Muscle of arm (tissue), 12 donors: Measurements from ENCODE around the gene PRKG1. TPM values are rescaled to one million over a fixed set of nuclear protein-coding genes. Genes with fewer than 3 reads are reported as not detected.
"Not testable (repeated sequence)": the region's sequence is repeated elsewhere in the genome, so short reads cannot be mapped to it uniquely, and the experiment has no call there.

Source experiments
- DNase-seq: peaks from one replicate; pipeline ENCODE4 v3.0.0-alpha.2; 2013
- polyA plus RNA-seq, 12 donors: library from polyadenylated mRNA; unstranded; fragments of 120-200 nt; gene quantifications; one replicate each; pipeline ENCODE4 v1.2.1, GENCODE V29; 2013; ENCODE audit not compliant: insufficient read length in 12 of 12

The PRKG1 gene
- polyA plus RNA-seq, 12 donors = 26.8 to 335 (median 50.4) TPM

DNA sequence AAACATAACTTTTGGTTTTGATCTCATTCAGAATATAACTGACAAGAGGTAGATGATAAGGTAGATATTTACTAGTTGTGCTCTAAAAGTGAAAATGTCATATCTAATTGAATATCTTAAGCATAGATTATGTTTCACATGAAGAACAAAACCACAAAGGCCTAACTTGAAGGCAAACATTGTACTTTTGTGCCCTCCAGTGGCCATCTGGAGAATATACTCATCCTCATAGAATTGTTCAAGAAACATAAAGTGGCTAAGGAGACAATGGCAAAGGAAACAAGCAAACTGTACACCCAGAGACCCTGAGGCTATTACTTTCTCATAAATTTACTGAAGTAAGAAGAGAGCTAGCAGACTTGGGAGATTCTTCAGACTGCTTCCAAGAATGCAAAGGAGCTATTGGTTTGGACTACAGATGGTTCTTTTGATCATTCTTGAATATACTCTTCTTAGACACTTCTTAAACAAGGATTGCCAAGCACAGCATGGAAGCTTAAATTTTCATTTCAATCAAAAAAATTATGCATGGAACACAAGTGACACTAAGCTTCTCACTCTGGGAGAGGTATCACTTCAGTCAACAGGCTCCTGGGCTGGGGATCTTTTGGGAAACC, 1141.6 kb downstream of the PRKG1 start:
- DNase-seq = peak; percentile 79

- DNase-seq = peak; percentile 38
Measured at GRCh38 chr10:52216852-52217251, 1142.6 kb downstream of the PRKG1 start.

DNA sequence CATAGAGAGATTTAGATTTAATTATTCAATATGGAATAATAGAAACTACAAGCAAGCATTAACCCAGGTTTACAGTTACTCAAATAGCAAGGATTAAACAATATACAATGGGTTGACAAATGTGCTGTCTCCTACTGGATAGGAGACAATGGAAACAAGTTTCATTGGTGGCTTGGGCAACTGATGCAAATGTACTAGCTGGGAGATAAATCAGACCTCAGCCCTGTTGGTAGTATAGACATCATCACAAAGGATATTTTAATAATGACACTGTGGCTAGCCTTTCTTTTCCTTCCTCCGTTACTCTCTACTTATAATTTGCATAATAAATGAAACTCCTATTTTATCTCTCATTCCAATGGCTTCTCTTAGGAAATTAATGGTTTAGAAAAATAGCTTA, 1143.2 kb downstream of the PRKG1 start:
- no peak for DNase-seq

- DNase-seq = no peak
Measured at GRCh38 chr10:52220947-52221346, 1146.7 kb downstream of the PRKG1 start.

- no peak for DNase-seq
Measured at GRCh38 chr10:52221923-52222322, 1147.6 kb downstream of the PRKG1 start.

- DNase-seq = no peak
Measured at GRCh38 chr10:52226197-52226847, 1152.0 kb downstream of the PRKG1 start.

DNA sequence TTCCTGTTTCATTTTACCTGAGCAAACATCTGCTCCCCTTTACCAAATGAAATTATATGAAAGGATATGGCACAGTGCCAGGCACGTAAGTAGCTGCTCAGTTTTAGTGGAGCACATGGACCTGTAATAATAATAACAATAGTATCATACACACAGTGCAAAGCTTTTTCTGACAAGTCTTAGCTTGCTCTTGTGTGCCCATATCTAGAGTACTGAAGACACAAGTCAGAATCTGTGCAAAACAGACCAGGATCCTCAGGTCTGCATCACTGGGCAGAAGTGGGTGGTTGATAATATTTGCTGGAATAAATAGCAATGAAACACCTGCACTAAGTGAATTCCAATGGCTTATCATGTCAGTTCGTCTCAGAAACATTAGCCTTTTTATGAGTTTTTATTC, 1154.3 kb downstream of the PRKG1 start:
- no peak for DNase-seq

GRCh38 chr10:52229291-52229931, 1155.1 kb downstream of the PRKG1 start:
- DNase-seq = no peak

DNA sequence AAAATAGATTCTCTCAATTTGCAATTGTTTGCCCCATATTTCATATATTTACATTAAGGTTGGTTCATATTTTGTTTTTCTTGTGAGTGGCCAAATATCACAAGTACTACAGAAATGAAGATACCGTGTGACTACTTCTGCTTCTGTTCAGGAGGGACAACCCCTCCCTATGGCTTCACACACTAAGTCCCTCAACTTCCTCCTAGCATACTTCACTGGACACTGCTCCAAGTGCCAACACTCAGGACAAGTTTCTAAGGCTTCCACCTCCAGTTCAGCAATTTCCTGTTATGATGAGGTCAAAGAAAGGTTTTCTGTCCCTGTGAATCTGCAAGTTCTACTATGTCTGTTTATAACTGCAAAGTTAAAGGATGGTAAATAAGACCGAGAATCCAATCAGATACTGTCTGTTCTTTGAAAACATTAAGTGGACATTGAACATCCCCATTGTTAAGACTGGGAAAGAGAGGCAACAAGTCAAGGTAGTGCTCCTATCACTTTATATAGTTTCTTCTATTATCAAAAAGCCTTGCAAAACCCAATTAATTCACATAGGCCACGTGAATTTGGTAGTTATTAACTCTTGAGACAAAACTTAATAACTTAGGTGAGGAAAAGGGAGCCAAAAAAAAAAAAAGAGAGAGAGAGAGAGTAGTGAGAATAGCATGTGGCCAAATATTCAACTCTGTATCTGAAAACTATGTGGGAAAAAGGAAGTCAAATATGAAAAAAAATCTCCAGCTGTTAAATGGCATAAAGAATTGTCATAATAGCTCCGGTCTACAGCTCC, 1158.5 kb downstream of the PRKG1 start:
- no peak for DNase-seq

- DNase-seq = not testable (repeated sequence)
Measured at GRCh38 chr10:52233351-52233991, 1159.2 kb downstream of the PRKG1 start.

GRCh38 chr10:52239771-52240170, 1165.5 kb downstream of the PRKG1 start:
- no peak for DNase-seq

DNA sequence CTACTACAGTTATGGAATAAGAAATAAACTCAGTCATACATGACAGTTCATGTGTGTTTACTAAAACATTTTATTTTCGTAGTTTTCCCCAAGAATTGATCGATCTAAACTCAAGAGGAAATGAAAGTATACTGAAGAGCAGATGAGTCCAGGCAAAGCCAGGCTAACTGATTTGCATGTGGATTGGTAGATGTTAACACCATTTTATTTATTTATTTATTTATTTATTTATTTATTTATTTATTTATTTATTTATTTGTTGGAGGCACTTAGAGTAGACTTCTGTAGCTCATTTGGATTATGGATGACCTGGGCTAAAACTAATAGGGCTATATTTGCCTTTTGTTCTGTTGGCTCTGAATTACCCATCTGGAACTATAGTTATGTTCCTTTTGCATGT, 1171.3 kb downstream of the PRKG1 start:
- no peak for DNase-seq

- DNase-seq = not testable (repeated sequence)
Measured at GRCh38 chr10:52247929-52248328, 1173.6 kb downstream of the PRKG1 start.

DNA sequence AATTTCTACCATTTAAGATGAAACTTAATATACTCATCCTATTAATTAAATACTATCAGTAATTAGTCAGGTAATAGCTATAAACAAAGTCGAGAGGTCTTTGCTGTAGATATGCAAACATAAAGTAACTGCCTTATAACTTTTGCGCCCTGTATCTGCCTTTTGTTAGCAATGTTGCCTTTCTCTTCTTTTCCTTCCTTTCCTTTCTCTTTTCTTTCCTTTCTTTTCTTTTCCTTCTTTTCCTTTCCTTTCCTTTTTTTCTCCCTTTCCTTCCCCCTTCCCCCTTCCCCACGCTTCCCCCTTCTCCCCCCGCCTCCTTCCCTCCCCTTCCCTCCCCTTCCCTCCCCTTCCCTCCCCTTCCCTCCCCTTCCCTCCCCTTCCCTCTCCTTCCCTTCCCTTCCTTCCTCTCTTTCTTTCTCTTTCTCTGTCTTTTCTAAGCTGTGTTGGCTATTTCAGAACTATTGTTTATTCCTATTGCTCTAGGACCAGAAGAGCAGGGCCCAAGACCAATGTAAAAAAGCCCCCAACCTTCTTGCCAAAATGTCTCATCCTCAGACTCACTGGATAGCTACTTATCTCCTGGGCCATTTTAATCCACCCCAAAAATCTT, 1174.5 kb downstream of the PRKG1 start:
- no peak for DNase-seq

DNA sequence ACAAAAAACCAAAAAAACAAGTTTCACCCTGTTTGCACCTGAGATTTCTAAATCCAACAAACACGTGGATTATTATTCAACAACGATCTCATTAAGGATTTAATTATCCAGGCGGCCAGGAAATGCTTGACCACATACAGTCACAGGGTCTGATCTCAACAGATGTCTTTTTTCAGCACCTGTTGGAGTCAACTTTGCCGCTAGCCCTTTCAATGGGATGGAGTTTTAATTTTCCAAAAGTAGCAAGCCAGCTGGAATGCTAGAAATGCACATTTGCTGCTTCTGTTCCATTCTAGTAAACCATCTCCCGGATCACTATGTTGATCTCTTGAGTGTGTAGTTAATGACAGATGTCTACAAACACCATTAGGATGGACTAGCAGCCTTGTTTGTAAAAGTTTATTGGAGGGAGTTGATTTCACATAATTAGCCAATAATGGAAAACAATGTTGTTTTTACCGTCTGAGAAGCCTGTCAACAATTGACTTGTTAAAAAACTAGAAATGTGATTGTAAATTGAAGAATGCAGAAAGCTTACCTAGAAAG, 1175.6 kb downstream of the PRKG1 start:
- peak; percentile 15 for DNase-seq

DNA sequence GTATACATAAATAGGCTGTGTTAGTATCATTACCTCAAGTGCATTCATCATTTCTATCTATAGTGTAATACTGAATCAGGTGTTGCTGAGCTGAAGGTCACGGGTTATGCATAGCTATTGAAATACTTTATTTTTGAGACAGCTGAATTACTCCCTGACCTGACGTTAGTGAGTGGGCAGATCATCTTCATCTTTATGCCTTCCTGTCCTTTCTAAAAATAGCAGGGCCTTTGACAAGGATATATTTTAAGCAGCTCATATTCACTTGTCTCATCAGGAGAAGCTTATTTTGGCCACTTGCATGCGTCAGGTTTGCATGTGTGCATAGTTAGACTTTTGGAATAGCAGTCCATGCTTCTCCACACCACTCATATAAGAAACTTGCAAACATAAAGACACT, 1176.2 kb downstream of the PRKG1 start:
- no peak for DNase-seq

GRCh38 chr10:52252307-52252706, 1178.0 kb downstream of the PRKG1 start:
- DNase-seq = no peak

- DNase-seq = no peak
Measured at GRCh38 chr10:52256832-52257691, 1182.8 kb downstream of the PRKG1 start.

DNA sequence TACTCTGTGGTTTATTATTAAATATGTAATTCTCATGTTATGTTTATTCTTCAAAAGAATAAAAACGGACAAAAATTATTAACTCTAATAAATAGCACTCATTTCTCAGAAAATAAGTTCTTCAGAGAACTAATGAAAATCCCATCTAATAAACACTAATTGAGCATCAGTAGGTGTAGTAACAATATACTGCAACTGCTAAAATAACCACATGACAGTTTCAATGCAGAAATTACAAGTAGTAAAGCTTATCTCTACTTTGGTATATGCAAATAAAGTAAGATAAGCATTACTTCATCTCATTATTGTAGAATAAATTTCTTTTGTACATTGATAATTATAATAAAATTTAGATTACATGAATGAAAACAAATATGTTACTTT, 1183.4 kb downstream of the PRKG1 start:
- DNase-seq = no peak

DNA sequence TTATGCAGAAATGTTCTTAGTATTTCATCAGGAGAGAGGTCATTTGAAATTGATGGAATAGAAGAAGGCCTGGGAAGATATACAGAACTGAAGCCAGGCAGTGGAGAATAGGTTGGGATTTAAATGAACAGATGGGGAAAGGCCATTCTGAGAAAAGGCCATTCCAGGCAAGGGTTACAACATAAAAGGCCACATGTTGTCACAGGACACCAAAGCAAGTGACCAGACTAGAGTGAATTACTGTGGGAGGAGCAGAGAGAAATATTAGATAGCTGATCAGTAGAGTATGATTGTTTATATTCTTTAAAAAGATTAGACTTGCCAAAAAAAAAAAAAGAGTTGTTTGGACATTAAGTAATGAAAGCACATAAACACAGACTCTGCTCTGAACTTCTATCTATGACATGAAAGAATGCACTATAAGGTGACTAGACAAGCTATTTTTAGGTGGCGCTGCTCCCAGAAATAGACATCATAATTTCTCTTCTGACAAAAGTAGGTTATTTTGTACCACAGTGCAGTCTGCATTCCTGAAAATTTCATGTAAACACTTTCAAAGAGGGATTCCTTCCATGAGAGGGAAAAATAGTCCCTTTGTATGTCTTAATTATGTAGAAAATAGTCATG, 1184.6 kb downstream of the PRKG1 start:
- no peak for DNase-seq
